ENCODE measurements around the gene IGSF21. TPM values are rescaled to one million over a fixed set of nuclear protein-coding genes. Genes with fewer than 3 reads are reported as not detected.

IGSF21 gene
- total and polyA plus RNA-seq, 2 of the 8 experiments (the other 6 are each of a cell fraction or from before 2014, with no cell fraction given) = 22.5 to 28.5 TPM

DNA sequence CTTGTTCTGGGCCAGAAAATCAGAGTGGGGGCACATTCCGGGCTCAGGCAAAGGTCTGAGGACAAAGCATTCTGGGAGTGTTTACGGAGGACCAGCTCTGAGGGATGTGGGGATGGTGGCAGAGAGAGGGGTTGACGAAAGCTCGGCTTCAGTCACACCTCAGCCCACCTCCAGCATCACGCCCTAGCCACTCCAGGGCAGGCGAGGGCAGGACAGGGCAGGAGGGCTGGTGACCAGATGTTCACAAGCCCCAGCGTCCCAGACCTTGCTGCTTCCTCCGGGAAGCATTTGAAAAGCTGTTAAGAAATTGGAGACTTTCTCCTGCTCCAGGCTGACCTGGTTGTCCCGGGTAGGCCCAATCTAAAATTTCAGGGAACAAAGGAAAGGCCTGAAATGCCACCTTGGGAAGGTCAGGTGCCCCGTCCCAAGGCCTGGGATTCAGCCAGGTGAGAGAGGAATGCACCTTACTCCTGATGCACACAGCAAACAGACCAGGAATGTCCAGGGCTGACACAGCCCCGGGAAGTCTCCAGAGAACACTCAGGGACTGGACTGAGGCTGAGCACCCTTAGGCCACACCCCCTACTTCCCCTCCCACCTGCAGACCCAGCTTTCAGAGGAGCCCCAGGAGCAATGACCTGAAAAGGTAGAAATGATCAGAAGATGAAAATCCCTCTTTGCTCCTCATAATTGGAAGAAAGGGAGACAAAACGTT is 301.2 kb downstream of the IGSF21 start:
- DNase-seq (ENCODE audit: low read depth in 1 of 2, low spot score in 2 of 2) (no peak), FAIRE-seq (no peak)
- peak overlapping the region; percentile 81 for H2BK5ac ChIP-seq (ENCODE audit: low read depth, low read length)
- no peaks in the 10 kb centered on the region; a peak in 1 of 8 replicates for H3K36me3 ChIP-seq (ENCODE audit: control insufficient read depth in 2 of 4, insufficient read depth in 4 of 4, low read length in 3 of 4)
- peak overlapping the region; percentile 66 for H3K18ac ChIP-seq (ENCODE audit: extremely low read depth, low read length)
- peak overlapping the region; percentile 39 for H4K91ac ChIP-seq (replicated peaks; ENCODE audit: insufficient read length, low read length)
- no peak overlapping the region for H2AFZ ChIP-seq (ENCODE audit: low read length)
- H3K23me2 ChIP-seq (ENCODE audit: low read depth, low read length) = no peaks in the 10 kb centered on the region
- H3K23ac ChIP-seq (ENCODE audit: insufficient read length) = no peak overlapping the region
- peak overlapping the region; percentile 89 for H2AK5ac ChIP-seq (ENCODE audit: low read depth, low read length)
- peak overlapping the region; percentile 9; the same call in 1 of the 2 replicates for H4K8ac ChIP-seq (ENCODE audit: extremely low read depth, insufficient read depth, low read length)
- peak overlapping the region; percentile 13 for H2BK120ac ChIP-seq (replicated peaks; ENCODE audit: low read depth, low read length)
- H3K4me3 ChIP-seq (ENCODE audit: extremely low read depth in 1 of 4, insufficient read depth in 2 of 4, low read depth in 3 of 4, low read length in 4 of 4) = no peak overlapping the region
- ChIA-PET CTCF (ENCODE audit: partially characterized antibody) (interaction anchor here (0.6 to 3.7 kb wide), 12 partner anchors 10 to 1784 kb away, joined by 3 to 15 read pairs (median 3); no protein-coding TSS in a partner anchor), POLR2A (ENCODE audit: partially characterized antibody) (interaction anchor here (0.6 to 3.5 kb wide), 5 partner anchors 10 to 228 kb away, joined by 3 to 18 read pairs (median 4); no protein-coding TSS in a partner anchor)
- no peak overlapping the region for H3K4ac ChIP-seq (replicated peaks; ENCODE audit: insufficient read length, low read depth, low read length)
- H2BK20ac ChIP-seq (ENCODE audit: low read length) = peak overlapping the region; percentile 91
- H4K5ac ChIP-seq (ENCODE audit: insufficient read length, low read depth, low read length) = no peak overlapping the region
- no peaks in the 10 kb centered on the region for H3K79me1 ChIP-seq (ENCODE audit: low read depth, low read length)
- H3K27me3 ChIP-seq (replicated peaks in 1 of 4; ENCODE audit: control insufficient read depth in 3 of 4, extremely low read depth in 1 of 4, insufficient read depth in 3 of 4, low read length in 3 of 4) = no peaks in the 10 kb centered on the region; a peak in 1 of 7 replicates
- no peak overlapping the region for H3K56ac ChIP-seq (replicated peaks; ENCODE audit: insufficient read length, low read depth, low read length)
- no peak overlapping the region; a peak in 1 of 4 replicates for H3K4me2 ChIP-seq (ENCODE audit: insufficient read depth in 1 of 2, low read depth in 2 of 2, low read length in 2 of 2)
- no peak overlapping the region for H3K27ac ChIP-seq (ENCODE audit: low read depth, low read length)
- peaks cover 9 to 43% (median 18%) of the 10 kb centered on the region in 4 experiments for H3K4me1 ChIP-seq (replicated peaks in 1 of 4; ENCODE audit: control insufficient read depth in 3 of 4, insufficient read depth in 4 of 4, low read length in 3 of 4)
- no peaks in the 10 kb centered on the region for H4K20me1 ChIP-seq (replicated peaks in 1 of 2; ENCODE audit: control insufficient read depth in 1 of 2, insufficient read depth in 2 of 2, low read length in 2 of 2)
- H2BK15ac ChIP-seq (ENCODE audit: low read length) = peak overlapping the region; percentile 98
- H3K9ac ChIP-seq (replicated peaks in 1 of 4; ENCODE audit: extremely low read depth in 1 of 4, low read depth in 3 of 4, low read length in 3 of 4) = no peak overlapping the region
- 83% methylated on average over 12 of the region's 12 CpGs; no CpG with 5 or more reads in 1 of the 2 experiments for WGBS, 2 experiments (ENCODE audit: extremely low coverage in 1 of 2, insufficient coverage in 1 of 2, insufficient read length in 1 of 2, insufficient replicate concordance in 2 of 2, low coverage in 1 of 2, low lambda C conversion rate in 2 of 2, missing lambda C conversion rate in 1 of 2)
- H3K79me2 ChIP-seq (ENCODE audit: control insufficient read depth in 1 of 2, insufficient read depth in 2 of 2, low read length in 2 of 2) = no peaks in the 10 kb centered on the region
- no peaks in the 10 kb centered on the region for H3K9me3 ChIP-seq (ENCODE audit: insufficient read depth in 2 of 2, low read depth in 1 of 2, low read length in 1 of 2)
- no peak overlapping the region for H3K14ac ChIP-seq (ENCODE audit: insufficient read length)
- peak overlapping the region; percentile 92 for H2BK12ac ChIP-seq (ENCODE audit: low read depth, low read length)
- TF ChIP-seq JUND (IDR thresholded peaks at IDR 0.05; ENCODE audit: low read length) (no peak), CBX5 (IDR thresholded peaks at IDR 0.05; ENCODE audit: low read depth, low read length) (no peak), BRCA1 (IDR thresholded peaks at IDR 0.05; ENCODE audit: low read depth, low read length) (no peak), GTF2F1 (IDR thresholded peaks at IDR 0.05; ENCODE audit: borderline replicate concordance, low read depth, low read length) (no peak), BACH1 (IDR thresholded peaks at IDR 0.05; ENCODE audit: low read length) (no peak)
